Fibroblast of lung (primary cell): ENCODE measurements around the gene STEAP1.

Experiments used
- EZH2 ChIP-seq: IDR thresholded peaks from 2 replicates; pipeline ENCODE4 v1.5.1; 2012; ENCODE audit warnings: low read length, control low read depth, mild to moderate bottlenecking; ENCODE audit errors: missing control alignments
- TF ChIP-seq, protein P1 (sequence below), 2 donors: IDR thresholded peaks in 1 of 2; conservative IDR thresholded peaks in 1 of 2; 1 replicate in 1 of 2; 2 replicates in 1 of 2; pipeline ENCODE4 v1.5.1; 2011 to 2012; ENCODE audit warnings: low read length in 2 of 2, control low read depth in 1 of 2, inconsistent platforms in 1 of 2, low read depth in 1 of 2, mild to moderate bottlenecking in 1 of 2

DNA sequence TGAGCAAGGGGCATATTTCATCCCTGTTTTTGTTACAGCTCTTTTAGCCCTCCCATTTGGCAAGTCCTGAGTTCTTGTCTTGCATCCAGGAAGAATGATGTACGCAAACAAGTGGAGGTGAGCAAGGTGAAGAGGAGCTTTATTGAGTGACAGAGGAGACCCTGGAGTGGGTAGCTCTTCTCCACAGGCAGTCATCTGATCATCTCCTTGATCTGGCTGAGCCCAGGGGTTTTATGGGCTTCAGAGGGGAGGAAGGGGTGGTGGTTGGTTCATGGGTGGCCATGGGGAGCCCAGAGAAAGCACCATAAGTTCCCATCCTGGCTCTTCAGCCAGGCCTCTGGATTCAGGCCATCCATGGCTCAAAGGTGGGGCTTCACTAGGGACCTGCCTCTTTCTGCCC, 21.9 kb downstream of the STEAP1 start:
- TF ChIP-seq, protein P1, sequence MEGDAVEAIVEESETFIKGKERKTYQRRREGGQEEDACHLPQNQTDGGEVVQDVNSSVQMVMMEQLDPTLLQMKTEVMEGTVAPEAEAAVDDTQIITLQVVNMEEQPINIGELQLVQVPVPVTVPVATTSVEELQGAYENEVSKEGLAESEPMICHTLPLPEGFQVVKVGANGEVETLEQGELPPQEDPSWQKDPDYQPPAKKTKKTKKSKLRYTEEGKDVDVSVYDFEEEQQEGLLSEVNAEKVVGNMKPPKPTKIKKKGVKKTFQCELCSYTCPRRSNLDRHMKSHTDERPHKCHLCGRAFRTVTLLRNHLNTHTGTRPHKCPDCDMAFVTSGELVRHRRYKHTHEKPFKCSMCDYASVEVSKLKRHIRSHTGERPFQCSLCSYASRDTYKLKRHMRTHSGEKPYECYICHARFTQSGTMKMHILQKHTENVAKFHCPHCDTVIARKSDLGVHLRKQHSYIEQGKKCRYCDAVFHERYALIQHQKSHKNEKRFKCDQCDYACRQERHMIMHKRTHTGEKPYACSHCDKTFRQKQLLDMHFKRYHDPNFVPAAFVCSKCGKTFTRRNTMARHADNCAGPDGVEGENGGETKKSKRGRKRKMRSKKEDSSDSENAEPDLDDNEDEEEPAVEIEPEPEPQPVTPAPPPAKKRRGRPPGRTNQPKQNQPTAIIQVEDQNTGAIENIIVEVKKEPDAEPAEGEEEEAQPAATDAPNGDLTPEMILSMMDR (conservative IDR thresholded peaks at IDR 0.05 in 1 of 2, IDR thresholded peaks at IDR 0.05 in 1 of 2; ENCODE audit: low read depth in 1 of 2, low read length in 2 of 2) = no peak
- TF ChIP-seq EZH2 = no peak
